Astrocyte of the cerebellum (primary cell): ENCODE results near the gene CBLB.

Experiments
- DNase-seq: peaks from one replicate; pipeline ENCODE4 v3.0.0-alpha.2; 2011; ENCODE audit warnings: low read depth
- H3K4me3 ChIP-seq: 2 replicates; pipeline ENCODE4 v1.5.1; 2011; ENCODE audit warnings: mild to moderate bottlenecking, low read depth, low read length, moderate library complexity
- in situ Hi-C: cut with HindIII; loops from 2 replicates; pipeline ENCODE4 v1.10.0; 2017; ENCODE audit warnings: low sequenced_read_pairs
- TF ChIP-seq, protein P1 (sequence below): IDR thresholded peaks from 2 replicates; pipeline ENCODE4 v1.5.1; 2012; ENCODE audit warnings: low read length, low read depth, moderate library complexity, mild to moderate bottlenecking; ENCODE audit errors: missing control alignments

Gene CBLB

DNA sequence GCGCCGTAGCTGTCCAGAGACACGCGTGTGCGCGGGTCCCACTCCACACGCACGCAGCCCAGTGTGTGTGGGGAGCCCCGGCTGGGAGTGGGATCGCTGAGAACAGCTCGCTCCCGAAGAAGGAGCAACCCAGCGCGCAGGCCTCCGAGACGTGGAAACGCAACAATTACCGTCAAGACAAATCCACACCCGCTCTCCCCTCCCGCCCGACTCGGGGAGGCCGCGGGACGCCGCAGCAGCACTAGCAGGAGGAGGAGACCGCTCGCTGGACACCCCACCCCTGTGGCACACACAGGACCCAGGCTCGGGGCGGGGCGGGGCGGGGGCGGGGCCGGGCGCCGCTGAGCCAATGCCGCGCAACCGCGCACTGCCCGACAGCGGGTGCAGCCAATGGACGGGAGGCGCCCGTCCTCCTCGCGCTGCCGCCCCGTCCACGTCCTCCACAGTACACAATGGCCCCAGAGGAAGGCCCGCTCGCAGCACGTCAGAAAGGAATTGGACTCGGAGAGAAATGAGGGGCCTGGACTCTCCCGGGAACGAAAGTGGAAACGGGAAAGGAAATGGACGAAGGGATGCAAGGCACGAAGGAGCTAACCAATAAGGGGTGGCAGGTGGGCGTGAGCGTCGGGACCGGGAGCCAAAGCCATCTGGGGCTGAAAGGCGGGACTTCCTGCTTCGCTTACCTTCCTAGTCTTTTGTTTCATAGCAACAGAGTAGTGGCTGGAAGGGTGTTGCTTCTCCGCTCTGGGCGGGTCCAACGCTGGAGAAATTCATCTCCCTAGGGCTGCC, at the start of gene CBLB:
Gene CBLB (minus strand): TSS at position 271 of the 789 bp plus-strand sequence. CDS start 1,435 bp downstream, outside the sequence.
- TF ChIP-seq, protein P1, sequence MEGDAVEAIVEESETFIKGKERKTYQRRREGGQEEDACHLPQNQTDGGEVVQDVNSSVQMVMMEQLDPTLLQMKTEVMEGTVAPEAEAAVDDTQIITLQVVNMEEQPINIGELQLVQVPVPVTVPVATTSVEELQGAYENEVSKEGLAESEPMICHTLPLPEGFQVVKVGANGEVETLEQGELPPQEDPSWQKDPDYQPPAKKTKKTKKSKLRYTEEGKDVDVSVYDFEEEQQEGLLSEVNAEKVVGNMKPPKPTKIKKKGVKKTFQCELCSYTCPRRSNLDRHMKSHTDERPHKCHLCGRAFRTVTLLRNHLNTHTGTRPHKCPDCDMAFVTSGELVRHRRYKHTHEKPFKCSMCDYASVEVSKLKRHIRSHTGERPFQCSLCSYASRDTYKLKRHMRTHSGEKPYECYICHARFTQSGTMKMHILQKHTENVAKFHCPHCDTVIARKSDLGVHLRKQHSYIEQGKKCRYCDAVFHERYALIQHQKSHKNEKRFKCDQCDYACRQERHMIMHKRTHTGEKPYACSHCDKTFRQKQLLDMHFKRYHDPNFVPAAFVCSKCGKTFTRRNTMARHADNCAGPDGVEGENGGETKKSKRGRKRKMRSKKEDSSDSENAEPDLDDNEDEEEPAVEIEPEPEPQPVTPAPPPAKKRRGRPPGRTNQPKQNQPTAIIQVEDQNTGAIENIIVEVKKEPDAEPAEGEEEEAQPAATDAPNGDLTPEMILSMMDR: no peak
- in situ Hi-C loops: no loop called here
- peak; percentile 98 for DNase-seq
- peak within 1 kb of the TSS; percentile 84 for H3K4me3 ChIP-seq

DNA sequence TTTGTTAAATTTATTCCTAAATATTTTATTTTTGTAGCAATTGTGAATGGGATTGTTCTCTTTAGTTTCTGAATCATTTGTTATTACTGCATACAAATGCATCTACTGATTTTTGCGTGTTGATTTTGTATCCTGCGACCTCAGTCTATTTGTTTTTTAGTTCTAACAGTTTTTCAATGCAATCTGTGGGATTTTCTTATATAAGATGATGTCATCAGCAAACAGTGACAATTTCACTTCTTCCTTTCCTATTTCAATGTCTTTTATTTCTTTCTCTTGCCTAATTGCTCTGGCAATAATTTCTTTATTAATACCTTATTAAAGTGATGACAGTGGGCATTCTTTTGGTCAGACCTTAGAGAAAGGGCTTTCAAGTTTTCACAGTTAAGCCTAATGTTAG, 48.0 kb upstream of the CBLB start:
- in situ Hi-C loops: no loop called here
- TF ChIP-seq, protein P1: no peak
- no peak overlapping the region for H3K4me3 ChIP-seq
- DNase-seq: no peak

DNA sequence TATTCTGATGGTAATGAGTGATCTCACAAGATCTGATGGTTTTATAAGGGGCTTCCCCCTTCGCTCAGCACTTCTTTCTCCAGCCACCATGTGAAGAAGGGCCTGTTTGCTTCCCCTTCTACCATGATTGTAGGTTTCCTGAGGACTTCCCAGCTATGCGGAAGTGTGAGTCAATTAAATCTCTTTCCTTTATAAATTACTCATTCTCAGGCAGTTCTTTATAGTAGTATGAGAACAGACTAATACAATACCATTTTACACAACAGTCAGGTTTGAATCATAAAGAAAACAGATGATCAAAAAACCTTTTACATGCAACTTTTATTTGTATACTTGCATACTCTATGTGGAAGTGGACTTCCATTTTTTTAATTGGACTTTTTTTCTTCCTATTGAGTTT, 46.7 kb upstream of the CBLB start:
- in situ Hi-C loops: no loop called here
- TF ChIP-seq, protein P1: no peak
- H3K4me3 ChIP-seq: no peak overlapping the region
- DNase-seq: no peak

DNA sequence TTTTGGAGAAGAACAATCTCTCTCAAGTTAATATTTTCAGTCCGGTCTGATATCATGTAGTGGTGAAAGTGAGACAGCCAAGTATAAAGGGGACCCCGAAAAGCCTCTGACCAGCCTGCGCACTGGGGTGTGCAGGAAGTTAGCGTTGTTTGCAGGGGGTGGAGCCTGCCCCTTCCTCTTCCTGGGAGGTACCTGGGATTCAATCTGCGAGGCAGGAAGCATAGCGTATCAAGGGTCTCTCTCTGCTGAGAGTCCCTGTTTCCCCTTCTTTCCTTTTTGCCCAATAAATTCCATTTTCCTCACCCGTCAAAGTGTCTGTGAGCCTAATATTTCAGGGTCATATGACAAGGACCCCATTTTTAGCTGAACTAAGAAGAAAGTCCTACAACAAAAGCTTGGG, 44.8 kb upstream of the CBLB start:
- TF ChIP-seq, protein P1: no peak
- H3K4me3 ChIP-seq: no peak overlapping the region
- in situ Hi-C loops: no loop called here

DNA sequence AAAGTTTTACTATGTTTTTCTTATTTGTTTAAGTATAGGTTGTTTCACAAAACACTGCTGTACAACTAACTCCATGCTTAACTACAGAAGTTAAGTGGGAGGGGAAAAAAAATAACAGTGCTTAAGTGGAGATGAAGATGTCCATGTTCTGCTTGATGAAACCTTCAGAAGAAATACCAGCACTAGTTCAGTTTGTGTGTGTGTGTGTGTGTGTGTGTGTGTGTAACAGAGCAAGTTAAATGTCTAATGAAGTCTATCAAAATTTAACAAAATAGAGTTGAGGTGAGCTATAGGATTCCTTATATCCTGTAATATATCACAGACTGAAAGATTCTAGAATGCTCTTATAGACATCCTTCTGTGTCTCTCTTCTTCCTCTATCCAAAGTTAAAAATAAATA, 44.1 kb upstream of the CBLB start:
- TF ChIP-seq, protein P1: no peak
- in situ Hi-C loops: no loop called here
- no peak for DNase-seq
- H3K4me3 ChIP-seq: no peak overlapping the region

More for the DNA sequence above, 44.8 kb upstream of the CBLB start:
- no peak for DNase-seq

DNA sequence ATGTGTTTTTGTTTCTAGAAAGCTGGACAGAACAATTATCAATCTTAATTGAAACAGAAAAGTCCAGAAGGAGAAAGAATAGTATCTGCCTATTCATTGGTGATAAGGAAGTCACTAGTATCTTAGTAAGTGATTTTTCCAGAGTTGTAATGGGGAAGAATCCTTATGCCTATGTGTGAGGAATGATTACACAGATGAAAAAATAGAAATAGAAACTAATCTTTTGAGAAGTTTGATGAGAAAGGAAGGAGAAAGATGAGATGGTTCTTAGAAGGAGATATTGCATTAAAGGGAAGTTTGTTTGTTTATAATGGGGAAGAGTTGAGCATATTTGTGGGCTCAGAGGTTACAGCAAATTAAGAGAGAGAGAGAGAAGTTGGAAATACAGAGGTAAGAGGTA, 42.7 kb upstream of the CBLB start:
- in situ Hi-C loops: no loop called here
- DNase-seq: no peak
- TF ChIP-seq, protein P1: no peak
- no peak overlapping the region for H3K4me3 ChIP-seq

DNA sequence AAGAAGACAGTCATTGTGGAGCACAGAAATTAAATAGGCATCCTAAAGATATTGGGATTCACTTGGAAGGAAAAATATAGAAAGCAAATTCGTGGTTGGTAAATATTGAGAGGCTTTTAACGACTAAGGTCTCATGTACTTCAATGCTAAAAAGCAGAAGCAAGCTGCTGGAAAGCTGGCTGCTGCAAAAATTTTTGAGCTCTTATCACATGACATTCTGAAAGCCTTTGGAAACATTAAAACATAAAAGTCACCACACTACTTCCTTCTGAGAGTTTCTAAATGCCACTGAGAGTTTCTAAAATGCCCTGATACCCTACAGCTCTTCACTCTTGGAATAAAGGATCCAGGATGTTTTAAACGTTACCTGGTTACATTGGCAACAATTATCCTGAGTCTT, 39.0 kb upstream of the CBLB start:
- no peak overlapping the region for H3K4me3 ChIP-seq
- no peak for DNase-seq
- in situ Hi-C loops: no loop called here
- TF ChIP-seq, protein P1: no peak
